ENCODE data around the gene NEO1.

NEO1 gene

DNA sequence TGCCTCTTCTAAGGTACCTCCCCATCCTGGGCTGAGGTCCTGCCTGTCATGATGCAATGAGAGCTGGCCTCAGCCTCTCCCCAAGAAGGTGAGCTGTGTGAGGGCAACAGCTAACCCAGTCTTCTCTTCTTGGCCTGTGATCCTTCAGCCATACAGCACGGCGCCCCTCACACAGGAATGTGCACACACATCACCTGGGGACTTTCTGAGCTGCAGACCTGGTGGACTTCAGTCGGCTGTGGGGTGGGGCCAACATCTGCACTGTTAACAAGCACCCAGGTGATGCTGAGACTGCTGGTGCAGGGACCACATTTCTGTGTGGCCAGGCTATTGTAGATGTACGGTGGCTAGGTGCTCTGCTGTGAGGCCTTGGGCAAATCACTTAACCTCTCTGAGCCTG is 302.0 kb downstream of the NEO1 start:
- DNase-seq (ENCODE audit: low spot score): no peak
